ENCODE results near the gene CCDC102A.
"Not testable (repeated sequence)": the region's sequence is repeated elsewhere in the genome, so short reads cannot be mapped to it uniquely, and the experiment has no call there.

The CCDC102A gene

DNA sequence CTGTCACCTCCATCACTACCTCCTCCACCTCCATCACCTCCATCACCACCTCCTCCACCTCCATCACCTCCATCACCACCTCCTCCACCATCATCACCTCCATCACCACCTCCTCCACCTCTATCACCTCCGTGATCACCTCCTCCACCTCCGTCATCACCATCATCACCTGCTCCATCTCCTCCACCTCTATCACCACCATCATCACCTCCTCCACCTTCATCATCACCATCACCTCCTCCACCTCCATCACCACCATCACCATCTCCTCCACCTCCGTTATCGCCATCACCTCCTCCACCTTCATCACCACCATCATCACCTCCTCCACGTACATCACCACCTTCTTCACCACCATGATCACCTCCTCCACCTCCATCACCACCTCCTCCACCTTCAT is 32.4 kb upstream of the CCDC102A start:
- 0 out of 2 replicates have a peak, but pooled peaks have one; percentile 41 for TF ChIP-seq ZNF311 (tag by site-specific recombination; IDR thresholded peaks at IDR 0.05; ENCODE audit: borderline replicate concordance)
- TF ChIP-seq, protein P1, sequence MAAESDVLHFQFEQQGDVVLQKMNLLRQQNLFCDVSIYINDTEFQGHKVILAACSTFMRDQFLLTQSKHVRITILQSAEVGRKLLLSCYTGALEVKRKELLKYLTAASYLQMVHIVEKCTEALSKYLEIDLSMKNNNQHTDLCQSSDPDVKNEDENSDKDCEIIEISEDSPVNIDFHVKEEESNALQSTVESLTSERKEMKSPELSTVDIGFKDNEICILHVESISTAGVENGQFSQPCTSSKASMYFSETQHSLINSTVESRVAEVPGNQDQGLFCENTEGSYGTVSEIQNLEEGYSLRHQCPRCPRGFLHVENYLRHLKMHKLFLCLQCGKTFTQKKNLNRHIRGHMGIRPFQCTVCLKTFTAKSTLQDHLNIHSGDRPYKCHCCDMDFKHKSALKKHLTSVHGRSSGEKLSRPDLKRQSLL (tag by site-specific recombination; IDR thresholded peaks at IDR 0.05): peak; percentile 85; the same call in 1 of the 2 replicates
- TF ChIP-seq, protein P2, sequence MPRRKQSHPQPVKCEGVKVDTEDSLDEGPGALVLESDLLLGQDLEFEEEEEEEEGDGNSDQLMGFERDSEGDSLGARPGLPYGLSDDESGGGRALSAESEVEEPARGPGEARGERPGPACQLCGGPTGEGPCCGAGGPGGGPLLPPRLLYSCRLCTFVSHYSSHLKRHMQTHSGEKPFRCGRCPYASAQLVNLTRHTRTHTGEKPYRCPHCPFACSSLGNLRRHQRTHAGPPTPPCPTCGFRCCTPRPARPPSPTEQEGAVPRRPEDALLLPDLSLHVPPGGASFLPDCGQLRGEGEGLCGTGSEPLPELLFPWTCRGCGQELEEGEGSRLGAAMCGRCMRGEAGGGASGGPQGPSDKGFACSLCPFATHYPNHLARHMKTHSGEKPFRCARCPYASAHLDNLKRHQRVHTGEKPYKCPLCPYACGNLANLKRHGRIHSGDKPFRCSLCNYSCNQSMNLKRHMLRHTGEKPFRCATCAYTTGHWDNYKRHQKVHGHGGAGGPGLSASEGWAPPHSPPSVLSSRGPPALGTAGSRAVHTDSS (tag by site-specific recombination; IDR thresholded peaks at IDR 0.05): 0 out of 2 replicates have a peak, but pooled peaks have one; percentile 39
- H3K4me3 ChIP-seq (ENCODE audit: low read depth, low read length); H3K9me3 ChIP-seq (ENCODE audit: control insufficient read depth, insufficient read depth, low read depth, low read length); H3K27ac ChIP-seq (ENCODE audit: extremely low read depth, low read depth, low read length); CTCF ChIA-PET; H3K36me3 ChIP-seq (ENCODE audit: control insufficient read depth in 2 of 2, insufficient read depth in 1 of 2, low read length in 2 of 2); H3K4me1 ChIP-seq (ENCODE audit: control insufficient read depth, insufficient read depth, low read length); POLR2A ChIA-PET: not testable (repeated sequence)

DNA sequence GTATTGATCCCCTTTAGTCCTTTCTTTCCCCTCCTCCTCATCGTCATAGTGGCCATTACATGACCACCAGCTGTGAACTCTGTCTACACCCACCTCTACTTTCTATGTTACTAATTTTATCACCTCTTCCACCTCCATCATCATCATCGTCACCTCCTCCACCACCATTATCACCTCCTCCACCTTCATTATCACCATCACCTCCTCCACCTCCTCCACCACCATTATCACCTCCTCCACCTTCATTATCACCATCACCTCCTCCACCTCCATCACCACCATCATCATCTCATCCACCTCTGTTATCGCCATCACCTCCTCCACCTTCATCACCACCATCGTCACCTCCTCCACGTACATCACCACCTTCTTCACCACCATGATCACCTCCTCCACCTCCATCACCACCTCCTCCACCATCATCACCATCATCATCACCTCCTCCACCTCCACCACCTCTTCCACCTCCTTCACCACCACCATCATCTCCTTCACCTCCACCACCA is 31.9 kb upstream of the CCDC102A start:
- no peaks in the 10 kb centered on the region for H3K9me3 ChIP-seq (ENCODE audit: control insufficient read depth, insufficient read depth, low read depth, low read length)
- ChIA-PET POLR2A (no interaction called here), CTCF (no interaction called here)
- H3K4me1 ChIP-seq (ENCODE audit: control insufficient read depth, insufficient read depth, low read length): no peaks in the 10 kb centered on the region
- TF ChIP-seq KLF8 (tag by site-specific recombination; IDR thresholded peaks at IDR 0.05) (no peak), EGR2 (tag by site-specific recombination; IDR thresholded peaks at IDR 0.05; ENCODE audit: low read depth) (peak; percentile 97), ZNF37A (tag by site-specific recombination; IDR thresholded peaks at IDR 0.05) (no peak), ZFHX2 (tag by site-specific recombination; conservative IDR thresholded peaks at IDR 0.05) (peak; percentile 77), MZF1 (tag by site-specific recombination; IDR thresholded peaks at IDR 0.05; ENCODE audit: borderline replicate concordance) (no peak), ZNF654 (tag by site-specific recombination; IDR thresholded peaks at IDR 0.05; ENCODE audit: low read depth) (no peak), ZNF133 (tag by site-specific recombination; IDR thresholded peaks at IDR 0.05) (no peak)
- TF ChIP-seq, protein P2 (tag by site-specific recombination; IDR thresholded peaks at IDR 0.05): peak; percentile 30; the same call in 1 of the 2 replicates
- TF ChIP-seq, protein P3, sequence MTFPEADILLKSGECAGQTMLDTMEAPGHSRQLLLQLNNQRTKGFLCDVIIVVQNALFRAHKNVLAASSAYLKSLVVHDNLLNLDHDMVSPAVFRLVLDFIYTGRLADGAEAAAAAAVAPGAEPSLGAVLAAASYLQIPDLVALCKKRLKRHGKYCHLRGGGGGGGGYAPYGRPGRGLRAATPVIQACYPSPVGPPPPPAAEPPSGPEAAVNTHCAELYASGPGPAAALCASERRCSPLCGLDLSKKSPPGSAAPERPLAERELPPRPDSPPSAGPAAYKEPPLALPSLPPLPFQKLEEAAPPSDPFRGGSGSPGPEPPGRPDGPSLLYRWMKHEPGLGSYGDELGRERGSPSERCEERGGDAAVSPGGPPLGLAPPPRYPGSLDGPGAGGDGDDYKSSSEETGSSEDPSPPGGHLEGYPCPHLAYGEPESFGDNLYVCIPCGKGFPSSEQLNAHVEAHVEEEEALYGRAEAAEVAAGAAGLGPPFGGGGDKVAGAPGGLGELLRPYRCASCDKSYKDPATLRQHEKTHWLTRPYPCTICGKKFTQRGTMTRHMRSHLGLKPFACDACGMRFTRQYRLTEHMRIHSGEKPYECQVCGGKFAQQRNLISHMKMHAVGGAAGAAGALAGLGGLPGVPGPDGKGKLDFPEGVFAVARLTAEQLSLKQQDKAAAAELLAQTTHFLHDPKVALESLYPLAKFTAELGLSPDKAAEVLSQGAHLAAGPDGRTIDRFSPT (tag by site-specific recombination; IDR thresholded peaks at IDR 0.05): no peak
- H3K36me3 ChIP-seq (ENCODE audit: control insufficient read depth in 2 of 2, insufficient read depth in 1 of 2, low read length in 2 of 2): no peaks in the 10 kb centered on the region
- H3K27ac ChIP-seq (ENCODE audit: extremely low read depth, low read depth, low read length): no peak overlapping the region
- H3K4me3 ChIP-seq (ENCODE audit: low read depth, low read length): no peak overlapping the region

DNA sequence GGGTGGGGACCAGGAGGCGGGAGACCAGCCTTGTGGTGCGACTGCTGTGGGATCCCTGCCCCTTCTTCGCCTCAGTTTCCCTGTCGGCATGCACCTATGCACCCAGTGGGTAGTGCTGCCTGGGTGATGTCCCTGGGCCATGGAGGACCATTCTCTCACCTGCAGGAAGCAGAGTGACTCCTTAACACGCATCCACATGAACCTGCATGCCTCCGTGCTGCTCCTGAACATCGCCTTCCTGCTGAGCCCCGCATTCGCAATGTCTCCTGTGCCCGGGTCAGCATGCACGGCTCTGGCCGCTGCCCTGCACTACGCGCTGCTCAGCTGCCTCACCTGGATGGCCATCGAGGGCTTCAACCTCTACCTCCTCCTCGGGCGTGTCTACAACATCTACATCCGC is 31.3 kb upstream of the CCDC102A start:
- CTCF ChIA-PET: no interaction called here
- no peak overlapping the region for H3K27ac ChIP-seq (ENCODE audit: extremely low read depth, low read depth, low read length)
- no peaks in the 10 kb centered on the region for H3K9me3 ChIP-seq (ENCODE audit: control insufficient read depth, insufficient read depth, low read depth, low read length)
- H3K4me1 ChIP-seq (ENCODE audit: control insufficient read depth, insufficient read depth, low read length): no peaks in the 10 kb centered on the region
- POLR2A ChIA-PET: no interaction called here
- H3K36me3 ChIP-seq (ENCODE audit: control insufficient read depth in 2 of 2, insufficient read depth in 1 of 2, low read length in 2 of 2): no peaks in the 10 kb centered on the region
- H3K4me3 ChIP-seq (ENCODE audit: low read depth, low read length): no peak overlapping the region
- TF ChIP-seq ZNF132 (tag by site-specific recombination; IDR thresholded peaks at IDR 0.05; ENCODE audit: borderline replicate concordance): no peak
- TF ChIP-seq ZBTB21 (tag by site-specific recombination; IDR thresholded peaks at IDR 0.05): no peak
- no peak for TF ChIP-seq ZFHX2 (tag by site-specific recombination; conservative IDR thresholded peaks at IDR 0.05)
- no peak for TF ChIP-seq ZBTB7A (tag by site-specific recombination; IDR thresholded peaks at IDR 0.05; ENCODE audit: low read depth)
- no peak for TF ChIP-seq PRDM1 (tag by site-specific recombination; IDR thresholded peaks at IDR 0.05)

Data from HEK293 (cell line).